B cell (primary cell): ENCODE results near the gene TPP1. TPM values are rescaled to one million over a fixed set of nuclear protein-coding genes. Genes with fewer than 3 reads are reported as not detected.

Source experiments
- ATAC-seq: fragments of 200-7000 bp; cut with Tn5 transposase; one replicate; pipeline ENCODE4 v1.10.0; 2021; ENCODE audit warnings: low read depth, mild to moderate bottlenecking, moderate number of reproducible peaks, moderate library complexity
- CTCF ChIA-PET: fragments of 350-600 bp; sonication (Branson Sonifier 250); formaldehyde crosslinking; loops from one replicate; lab custom pipeline; 2021; ENCODE audit warnings: antibody characterized with exemption, inconsistent platforms; lab: Charles Lee
- POLR2A ChIA-PET: fragments of 350-600 bp; sonication (Branson Sonifier 250); formaldehyde crosslinking; loops from one replicate; lab custom pipeline; 2021; ENCODE audit warnings: antibody characterized with exemption; lab: Charles Lee
- DNase-seq: peaks from one replicate; pipeline ENCODE4 v3.0.0; 2013
- H2AFZ ChIP-seq: 2 replicates; pipeline ENCODE4 v1.6.1; 2012; ENCODE audit warnings: mild to moderate bottlenecking, low read depth, low read length; ENCODE audit not compliant: insufficient read depth, poor library complexity, severe bottlenecking
- H3K27ac ChIP-seq, 2 donors: 1 replicate in 1 of 2; 2 replicates in 1 of 2; pipeline ENCODE4 v1.5.1; 2012 to 2013; ENCODE audit warnings: low read length in 2 of 2, mild to moderate bottlenecking in 2 of 2, moderate library complexity in 1 of 2
- H3K27me3 ChIP-seq, 4 experiments: fragments of 200-600 bp in 1 of 4; sonication (generic) in 1 of 4; replicated peaks in 1 of 4; 1 replicate in 2 of 4; 2 replicates in 2 of 4; pipeline versions ENCODE4 v1.6.1 to v1.7.0; 2013 to 2016; ENCODE audit warnings: low read length in 3 of 4, mild to moderate bottlenecking in 2 of 4, mixed read lengths in 1 of 4, moderate library complexity in 1 of 4; ENCODE audit not compliant: insufficient read depth in 4 of 4, control insufficient read depth in 3 of 4; ENCODE audit errors: control extremely low read depth in 1 of 4
- H3K36me3 ChIP-seq, 2 experiments: replicated peaks in 1 of 2; 1 replicate in 1 of 2; 2 replicates in 1 of 2; pipeline versions ENCODE4 v1.6.1 to v1.7.1; 2013; ENCODE audit warnings: low read length in 1 of 2; ENCODE audit not compliant: insufficient read depth in 2 of 2, control insufficient read depth in 1 of 2; ENCODE audit errors: control extremely low read depth in 1 of 2, extremely low read depth in 1 of 2
- H3K4me1 ChIP-seq, 2 donors: fragments of 200-600 bp in 1 of 2; sonication (generic) in 1 of 2; 1 replicate in 1 of 2; 2 replicates in 1 of 2; pipeline versions ENCODE4 v1.5.1 to v1.6.1; 2013 to 2017; ENCODE audit warnings: low read length in 2 of 2; ENCODE audit not compliant: control insufficient read depth in 2 of 2, insufficient read depth in 2 of 2
- H3K4me2 ChIP-seq: replicated peaks from 2 replicates; pipeline ENCODE3; 2012; ENCODE audit warnings: mild to moderate bottlenecking, low read depth, low read length; ENCODE audit not compliant: poor library complexity, severe bottlenecking
- H3K4me3 ChIP-seq, 5 experiments: fragments of 200-600 bp in 1 of 5; sonication (generic) in 1 of 5; 1 replicate in 3 of 5; 2 replicates in 2 of 5; pipeline versions ENCODE4 v1.5.1 to v1.7.0; 2011 to 2016; ENCODE audit warnings: low read length in 4 of 5, mild to moderate bottlenecking in 4 of 5, low read depth in 2 of 5, control low read depth in 1 of 5, moderate library complexity in 1 of 5; ENCODE audit not compliant: insufficient read depth in 1 of 5; ENCODE audit errors: control extremely low read depth in 1 of 5, extremely low read depth in 1 of 5
- H3K79me2 ChIP-seq: fragments of 200-600 bp; sonication (generic); one replicate; pipeline ENCODE4 v1.6.0; 2016; ENCODE audit warnings: low read length; ENCODE audit not compliant: control insufficient read depth, insufficient read depth
- H3K9ac ChIP-seq: fragments of 200-600 bp; sonication (generic); 2 replicates; pipeline ENCODE4 v1.6.1; 2017; ENCODE audit warnings: mild to moderate bottlenecking, low read length, moderate library complexity
- H3K9me3 ChIP-seq, 3 donors: one replicate each; pipeline versions ENCODE4 v1.6.1 to v1.7.1; 2013; ENCODE audit warnings: low read length in 2 of 3; ENCODE audit not compliant: control insufficient read depth in 2 of 3, insufficient read depth in 1 of 3; ENCODE audit errors: control extremely low read depth in 1 of 3
- H4K20me1 ChIP-seq: 2 replicates; pipeline ENCODE4 v1.6.0; 2012; ENCODE audit warnings: mild to moderate bottlenecking, low read length; ENCODE audit not compliant: insufficient read depth, control insufficient read depth, poor library complexity, severe bottlenecking
- H3K27ac Mint-ChIP-seq: one replicate; pipeline ENCODE4 v1.8.0; 2021; ENCODE audit warnings: mixed read lengths
- H3K27me3 Mint-ChIP-seq: one replicate; pipeline ENCODE4 v1.8.0; 2021; ENCODE audit warnings: mixed read lengths
- H3K4me1 Mint-ChIP-seq: one replicate; pipeline ENCODE4 v1.8.0; 2021; ENCODE audit warnings: mixed read lengths
- H3K4me3 Mint-ChIP-seq: one replicate; pipeline ENCODE4 v1.8.0; 2021; ENCODE audit warnings: mixed read lengths
- H3K9me3 Mint-ChIP-seq: one replicate; pipeline ENCODE4 v1.8.0; 2022; ENCODE audit warnings: mixed read lengths; ENCODE audit not compliant: insufficient read depth
- EZH2 ChIP-seq: IDR thresholded peaks from 2 replicates; pipeline ENCODE4 v1.6.1; 2012; ENCODE audit warnings: borderline replicate concordance, low read depth, mild to moderate bottlenecking, moderate library complexity, low read length; ENCODE audit not compliant: insufficient read depth, poor library complexity, severe bottlenecking
- WGBS: methylation state at CpG from one replicate; pipeline ENCODE4 v1.1.5; 2013; ENCODE audit warnings: missing lambda C conversion rate; ENCODE audit not compliant: insufficient coverage; 5-methylcytosine and 5-hydroxymethylcytosine counted together
- intact Hi-C: fragments of 100-400 bp; cut with micrococcal nuclease; formaldehyde crosslinking; loops from one replicate; pipeline ENCODE4 v1.10.0; 2022
- polyA plus RNA-seq: library from polyadenylated mRNA; depleted of rRNA; stranded (reverse); fragments of >200 nt; gene quantifications from 2 replicates; pipeline ENCODE4 v1.2.3, GENCODE V29; 2012
- total RNA-seq, 2 donors: library from RNA; stranded (reverse); fragments of 120-200 nt in 1 of 2; gene quantifications; 1 replicate in 1 of 2; 2 replicates in 1 of 2; pipeline versions ENCODE4 v1.2.3 to v1.2.4, GENCODE V29; 2013 to 2022
- TF ChIP-seq, protein P1 (sequence below): fragments of 200-600 bp; IDR thresholded peaks from one replicate; pipeline ENCODE4 v1.8.0; 2022; ENCODE audit warnings: antibody characterized with exemption, mild to moderate bottlenecking

TPP1 gene
- total and polyA plus RNA-seq, 2 donors (not counting 1 experiment from before 2014, with no cell fraction given): 133 to 191 TPM

DNA sequence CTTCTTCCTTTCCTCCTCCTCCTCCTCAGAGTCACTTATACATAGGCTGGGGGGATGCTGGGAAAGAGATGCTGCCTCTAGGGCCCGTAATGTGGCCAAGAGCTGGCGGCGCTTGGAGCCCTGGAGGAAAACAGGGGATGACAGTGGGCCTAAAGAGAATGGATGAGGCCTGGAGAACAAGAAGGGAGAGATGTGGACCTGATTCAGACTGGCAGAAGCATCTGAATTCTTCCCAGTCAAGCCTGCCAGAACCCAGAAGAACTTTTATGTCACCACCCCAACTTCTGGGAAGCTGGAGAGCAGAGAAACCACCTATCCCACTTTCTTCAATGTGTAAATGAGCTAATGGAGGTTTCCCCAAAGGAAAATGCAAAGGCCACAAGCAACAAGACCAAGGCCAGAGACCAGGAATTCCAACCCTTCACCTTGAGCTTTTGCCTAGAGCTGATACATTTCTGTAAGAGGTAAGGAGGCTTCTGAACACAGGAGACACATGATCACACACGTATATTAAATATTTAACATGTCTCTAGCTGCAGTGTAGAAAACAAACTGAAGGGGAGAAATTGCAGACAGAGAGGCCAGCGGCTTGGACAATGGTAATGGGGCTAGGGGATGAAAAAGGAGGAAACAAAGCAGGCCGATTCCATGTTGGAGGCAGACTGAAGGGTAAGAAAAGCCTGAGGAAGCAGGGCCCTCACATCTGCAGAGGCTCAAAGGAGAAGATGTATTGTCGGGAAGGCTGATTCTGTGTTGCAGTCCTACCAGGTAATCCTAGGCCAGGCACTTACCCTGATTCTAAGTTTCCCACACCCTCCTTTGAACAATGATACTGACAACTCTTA lies 16.9 kb downstream of the TPP1 start:
- H3K4me1 ChIP-seq: peaks cover 44 to 47% of the 10 kb centered on the region in 2 donors

More for the DNA sequence above, 16.9 kb downstream of the TPP1 start:
- Mint-ChIP-seq H3K27me3 (no peaks in the 10 kb centered on the region), H3K9me3 (no peaks in the 10 kb centered on the region), H3K4me1 (peaks cover 35% of the 10 kb centered on the region), H3K27ac (no peak overlapping the region), H3K4me3 (peak overlapping the region; percentile 48)
- peak overlapping the region; percentile 94 for H3K9ac ChIP-seq
- ChIA-PET CTCF (interaction anchor here (0.8 to 7.0 kb wide), 9 partner anchors 9 to 223 kb away, joined by 3 to 52 read pairs (median 4); partner anchors contain the start of genes MRPL17 and TPP1), POLR2A (interaction anchor here (0.6 to 4.6 kb wide), 7 partner anchors 10 to 909 kb away, joined by 3 to 38 read pairs (median 4); partner anchors contain the start of genes MRPL17, TAF10 and TPP1)
- H3K9me3 ChIP-seq: no peaks in the 10 kb centered on the region
- H2AFZ ChIP-seq: peak overlapping the region; percentile 98
- peak overlapping the region; percentile 94 for H3K4me2 ChIP-seq
- ATAC-seq: no peak
- H3K27me3 ChIP-seq: no peaks in the 10 kb centered on the region
- WGBS: 71% methylated on average over 6 of the region's 7 CpGs
- intact Hi-C loops: loop anchor here (2.0 to 5.0 kb wide), 4 partner anchors 70 to 370 kb away; partner anchors contain the start of gene FHIP1B
- DNase-seq: no peak
- H3K36me3 ChIP-seq: peaks cover 0 to 37% of the 10 kb centered on the region in 2 experiments
- peak overlapping the region; percentile 70 to 96 (median 93) for H3K4me3 ChIP-seq
- TF ChIP-seq, protein P1, sequence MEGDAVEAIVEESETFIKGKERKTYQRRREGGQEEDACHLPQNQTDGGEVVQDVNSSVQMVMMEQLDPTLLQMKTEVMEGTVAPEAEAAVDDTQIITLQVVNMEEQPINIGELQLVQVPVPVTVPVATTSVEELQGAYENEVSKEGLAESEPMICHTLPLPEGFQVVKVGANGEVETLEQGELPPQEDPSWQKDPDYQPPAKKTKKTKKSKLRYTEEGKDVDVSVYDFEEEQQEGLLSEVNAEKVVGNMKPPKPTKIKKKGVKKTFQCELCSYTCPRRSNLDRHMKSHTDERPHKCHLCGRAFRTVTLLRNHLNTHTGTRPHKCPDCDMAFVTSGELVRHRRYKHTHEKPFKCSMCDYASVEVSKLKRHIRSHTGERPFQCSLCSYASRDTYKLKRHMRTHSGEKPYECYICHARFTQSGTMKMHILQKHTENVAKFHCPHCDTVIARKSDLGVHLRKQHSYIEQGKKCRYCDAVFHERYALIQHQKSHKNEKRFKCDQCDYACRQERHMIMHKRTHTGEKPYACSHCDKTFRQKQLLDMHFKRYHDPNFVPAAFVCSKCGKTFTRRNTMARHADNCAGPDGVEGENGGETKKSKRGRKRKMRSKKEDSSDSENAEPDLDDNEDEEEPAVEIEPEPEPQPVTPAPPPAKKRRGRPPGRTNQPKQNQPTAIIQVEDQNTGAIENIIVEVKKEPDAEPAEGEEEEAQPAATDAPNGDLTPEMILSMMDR: no peak
- no peak for TF ChIP-seq EZH2
- H4K20me1 ChIP-seq: peaks cover 45% of the 10 kb centered on the region
- H3K27ac ChIP-seq: peak overlapping the region; percentile 68 to 89
- peaks cover 77% of the 10 kb centered on the region for H3K79me2 ChIP-seq
